ENCODE data around the gene MX2.

Gene MX2

DNA sequence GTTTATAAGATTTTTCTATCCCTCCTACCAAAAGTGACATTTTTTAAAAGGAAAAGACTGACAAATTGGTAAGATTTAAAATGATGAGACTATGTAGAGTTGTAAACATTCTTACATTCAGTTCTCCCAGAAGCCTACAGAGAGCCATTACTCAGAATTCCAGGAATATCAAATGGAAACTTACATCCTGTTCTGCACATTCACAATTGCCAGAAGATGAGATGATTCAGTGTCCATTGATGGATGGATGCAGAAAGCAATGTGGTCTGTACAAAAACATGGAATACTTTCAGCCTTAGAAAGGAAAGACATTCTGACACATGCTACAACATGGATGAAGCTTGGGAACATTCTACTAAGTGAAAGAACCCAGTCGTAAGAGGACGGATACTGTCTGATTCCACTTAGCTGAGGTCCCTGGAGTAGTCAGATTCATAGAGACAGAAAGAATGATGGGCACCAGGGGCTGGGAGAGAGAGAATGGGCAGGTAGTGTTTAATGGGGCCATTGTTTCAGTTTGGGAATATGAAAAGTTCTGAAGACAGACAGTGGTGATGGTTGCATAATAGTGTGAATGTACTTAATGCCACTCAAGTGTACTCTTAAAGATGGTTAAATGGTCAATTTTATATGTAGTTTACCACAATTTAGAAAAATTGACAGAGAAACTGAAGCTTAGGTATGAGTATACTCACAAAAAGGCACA is 80.8 kb downstream of the MX2 start:
- DNase-seq: no peak

DNA sequence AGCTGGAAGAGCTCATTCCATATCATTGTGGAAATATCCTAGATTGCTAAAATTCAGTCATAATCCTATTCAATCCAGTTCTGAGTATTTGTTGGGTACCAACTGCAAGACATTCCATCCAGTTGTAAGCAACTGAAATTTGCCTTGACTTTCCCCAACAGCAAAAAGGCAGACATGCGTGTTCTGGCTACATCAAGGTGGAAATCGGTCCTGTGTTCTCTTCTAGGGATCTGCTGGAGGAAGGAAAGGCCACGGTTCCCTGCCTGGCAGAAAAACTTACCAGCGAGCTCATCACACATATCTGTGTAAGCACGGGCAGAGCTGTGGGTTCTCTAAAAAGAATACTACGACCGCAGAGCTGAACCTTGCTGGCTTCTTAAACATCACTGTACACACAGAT is 81.7 kb downstream of the MX2 start:
- no peak for DNase-seq

DNA sequence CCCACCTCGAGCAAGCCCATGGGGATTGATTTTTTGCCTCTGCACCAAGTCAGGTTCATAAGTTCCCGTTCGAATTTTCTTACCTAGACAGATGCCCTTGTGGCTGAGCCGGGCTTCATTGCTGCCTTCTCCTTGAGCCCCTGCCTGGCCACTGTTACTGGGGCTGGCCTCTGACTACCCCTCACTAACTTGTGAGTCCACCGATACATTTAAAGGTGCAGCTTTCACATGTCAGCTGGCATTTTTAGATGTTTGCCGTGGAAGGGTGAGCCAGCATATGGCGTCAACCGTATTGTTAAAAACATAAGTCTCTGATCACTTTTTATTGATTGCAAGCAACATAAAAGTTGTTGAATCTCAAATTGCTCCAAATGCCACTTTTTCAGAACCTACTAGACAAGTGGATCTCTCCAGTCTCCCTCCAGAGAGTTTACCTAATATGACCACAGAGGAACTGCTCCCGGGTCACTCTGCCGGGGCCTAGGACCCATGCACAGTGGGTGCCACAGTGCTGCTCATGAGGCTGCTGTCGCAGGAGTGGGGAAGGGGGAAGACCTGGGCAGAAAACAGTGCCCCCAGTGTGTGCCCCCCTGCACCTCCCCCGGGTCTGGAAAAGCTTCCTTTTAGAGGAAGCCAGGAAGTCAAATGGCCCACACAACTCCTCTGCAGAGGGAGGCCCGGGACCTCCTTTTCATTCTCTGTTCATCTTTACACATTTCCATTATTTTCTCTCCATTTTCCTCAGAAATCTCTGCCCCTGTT is 83.1 kb downstream of the MX2 start:
- no peak for DNase-seq

DNA sequence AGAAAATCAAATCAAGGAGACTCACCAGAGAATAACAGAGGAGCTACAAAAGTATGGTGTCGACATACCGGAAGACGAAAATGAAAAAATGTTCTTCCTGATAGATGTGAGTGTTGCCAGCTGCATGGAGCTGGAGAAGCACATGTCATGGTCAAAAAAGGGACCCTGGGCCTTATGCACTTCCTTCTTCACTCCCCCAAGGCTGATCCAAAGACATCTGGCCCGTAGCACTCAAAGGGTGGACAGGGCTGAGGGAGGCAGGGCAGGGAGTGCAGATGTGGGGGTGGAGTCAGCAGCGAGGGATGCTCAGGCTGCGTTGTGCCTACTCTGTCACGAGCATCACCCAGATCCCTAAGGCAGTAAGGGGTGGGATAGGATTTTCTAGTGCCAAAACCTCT is 83.6 kb downstream of the MX2 start:
- no peak for DNase-seq

DNA sequence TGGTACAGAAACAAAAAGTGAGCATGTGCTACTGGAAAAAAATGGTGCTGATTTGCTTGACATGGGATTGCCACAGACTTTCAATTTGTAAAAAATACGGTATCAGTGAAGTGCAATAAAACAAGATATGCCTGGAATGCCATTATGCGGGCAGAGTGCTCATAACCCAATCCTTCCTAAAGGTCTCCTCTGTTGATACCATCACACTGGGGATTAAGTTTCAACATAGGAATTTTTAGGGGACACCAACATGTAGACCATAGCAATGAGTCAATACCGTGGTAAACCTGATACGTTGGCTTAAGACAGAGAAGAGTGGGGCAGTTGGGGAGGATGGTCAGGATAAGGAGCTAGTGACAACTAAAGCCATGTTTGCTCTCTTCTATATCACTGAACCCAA is 84.8 kb downstream of the MX2 start:
- no peak for DNase-seq

DNA sequence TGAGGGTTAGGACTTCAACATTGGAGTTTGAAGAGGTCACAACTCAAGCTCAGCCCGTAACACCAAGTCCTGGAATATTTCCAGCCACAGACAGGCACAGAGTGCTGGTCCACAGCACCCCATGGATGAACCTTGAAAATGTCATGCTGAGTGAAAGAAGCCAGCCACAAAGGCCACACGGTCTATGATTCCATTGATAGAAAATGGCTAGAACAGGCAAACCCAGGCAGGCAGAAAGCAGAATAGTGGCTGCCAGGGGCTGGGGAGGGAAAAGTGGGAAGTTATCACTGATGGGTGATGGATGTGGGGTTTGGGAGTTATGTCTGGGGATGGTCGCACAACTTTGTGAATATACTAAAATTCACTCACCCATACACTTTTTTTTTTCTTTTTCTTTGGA is 85.5 kb downstream of the MX2 start:
- DNase-seq: no peak

DNA sequence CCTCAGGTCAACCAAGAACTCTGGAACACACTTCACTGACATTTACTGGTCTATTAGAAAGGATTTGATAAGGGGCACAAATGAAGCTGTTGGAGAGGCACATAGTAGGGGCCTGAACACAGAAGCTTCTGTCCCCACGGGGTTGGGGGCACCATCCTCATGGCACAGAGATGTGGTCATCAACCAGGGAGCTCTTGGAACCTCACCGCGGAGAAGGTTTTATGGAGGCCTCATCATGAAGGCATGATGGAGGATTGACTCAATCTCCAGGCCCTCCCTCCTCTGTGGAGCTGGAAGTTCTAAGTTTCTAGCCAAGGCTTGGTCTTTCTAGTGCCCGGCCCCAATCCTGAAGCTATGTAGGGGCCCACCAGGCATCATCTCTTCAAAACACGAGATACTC is 87.8 kb downstream of the MX2 start:
- no peak for DNase-seq

DNA sequence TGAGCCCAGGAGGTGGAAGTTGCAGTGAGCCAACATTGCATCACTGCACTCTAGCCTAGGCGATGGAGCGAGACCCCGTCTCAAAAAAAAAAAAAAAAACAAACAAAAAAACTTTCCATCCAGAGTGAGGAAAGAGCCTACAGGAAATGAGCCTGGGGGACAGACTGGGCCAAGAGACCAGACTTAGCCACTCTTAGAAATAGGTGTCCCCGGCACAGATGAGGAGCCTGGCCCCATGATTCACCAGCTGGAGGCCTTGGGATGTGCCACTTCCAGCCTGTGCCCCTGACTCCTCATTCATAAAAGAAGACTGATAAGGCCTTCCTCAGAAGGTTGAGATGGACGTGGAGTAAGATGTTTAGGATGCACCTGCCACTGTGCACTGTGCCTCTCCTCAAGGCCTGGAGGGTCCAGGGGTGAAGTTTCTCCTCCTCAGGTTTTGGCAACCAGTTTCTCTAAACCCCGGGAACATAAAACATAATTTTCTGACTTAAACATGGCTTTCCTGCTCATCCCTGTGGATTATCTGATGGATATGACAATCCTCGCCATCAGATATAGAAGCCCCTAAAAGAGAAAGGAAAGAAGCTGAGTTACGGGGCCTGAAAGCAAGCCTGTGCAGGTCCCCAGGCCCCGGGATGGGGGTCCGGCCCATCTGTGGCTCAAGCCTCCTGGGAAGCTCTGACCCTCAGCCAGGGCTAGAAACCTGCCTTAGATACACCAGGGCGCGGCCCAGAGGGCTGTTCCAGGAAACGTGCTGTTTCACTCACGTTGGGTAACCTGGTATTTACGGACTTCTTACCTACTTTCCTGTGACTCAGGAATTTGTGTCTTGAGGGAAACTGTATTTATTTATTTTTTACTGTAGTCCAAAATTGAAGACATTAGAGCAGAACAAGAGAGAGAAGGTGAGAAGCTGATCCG is 90.2 kb downstream of the MX2 start:
- DNase-seq: no peak

DNA sequence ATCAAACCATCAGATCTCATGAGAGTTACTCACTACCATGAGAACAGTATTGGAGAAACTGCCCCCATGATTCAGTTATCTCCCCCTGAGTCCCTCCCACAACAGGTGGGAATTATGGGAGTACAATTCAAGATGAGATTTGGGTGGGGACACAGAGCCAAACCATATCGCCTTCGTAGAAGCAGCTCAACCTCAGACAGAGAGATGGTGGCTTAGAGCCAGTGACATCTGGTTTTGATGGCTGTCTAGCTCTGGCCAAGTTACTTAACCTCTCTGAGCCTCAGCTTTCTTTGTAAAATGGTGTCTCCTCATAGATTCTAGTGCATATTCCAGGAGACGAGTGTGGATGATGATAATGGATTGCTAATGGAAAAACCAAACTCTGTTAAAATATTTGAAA is 91.4 kb downstream of the MX2 start:
- no peak for DNase-seq

DNA sequence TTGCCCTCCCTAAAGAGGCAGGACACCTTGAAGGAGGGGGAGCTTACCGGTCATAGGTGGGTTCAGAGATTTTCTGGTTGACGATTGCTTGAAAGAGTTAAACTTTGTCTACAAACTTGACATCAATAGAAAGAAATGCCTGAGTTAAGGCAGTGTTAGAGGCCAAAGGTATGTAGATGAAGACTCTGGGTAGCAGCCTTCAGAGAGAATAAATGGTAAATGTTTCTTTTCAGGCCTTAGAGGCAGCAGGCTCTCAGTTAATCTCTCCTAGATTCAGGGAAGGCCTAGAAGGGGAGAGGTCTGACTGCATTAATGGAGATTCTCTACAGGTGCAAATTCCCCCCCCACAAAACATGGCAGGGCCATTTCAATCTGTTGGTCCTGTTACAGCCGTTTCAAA is 91.9 kb downstream of the MX2 start:
- no peak for DNase-seq

DNA sequence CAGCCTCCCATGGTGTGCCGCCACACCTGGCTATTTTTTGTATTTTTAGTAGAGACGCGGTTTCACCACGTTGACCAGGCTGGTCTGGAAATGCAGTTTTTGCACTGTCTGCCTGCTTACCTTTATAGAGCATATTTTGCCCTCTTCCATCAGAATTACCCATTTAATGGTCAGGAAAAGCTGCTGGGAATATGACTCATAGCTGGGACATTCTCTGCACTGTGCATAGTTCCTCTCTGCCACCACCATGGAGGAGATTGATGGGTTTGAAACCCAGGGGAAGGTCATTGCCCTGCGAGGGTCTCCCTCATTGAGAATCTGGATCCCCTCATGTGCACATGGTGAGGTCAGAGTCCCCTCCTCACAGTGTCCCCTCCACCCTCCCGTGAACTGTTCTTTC is 96.3 kb downstream of the MX2 start:
- DNase-seq: no peak

DNA sequence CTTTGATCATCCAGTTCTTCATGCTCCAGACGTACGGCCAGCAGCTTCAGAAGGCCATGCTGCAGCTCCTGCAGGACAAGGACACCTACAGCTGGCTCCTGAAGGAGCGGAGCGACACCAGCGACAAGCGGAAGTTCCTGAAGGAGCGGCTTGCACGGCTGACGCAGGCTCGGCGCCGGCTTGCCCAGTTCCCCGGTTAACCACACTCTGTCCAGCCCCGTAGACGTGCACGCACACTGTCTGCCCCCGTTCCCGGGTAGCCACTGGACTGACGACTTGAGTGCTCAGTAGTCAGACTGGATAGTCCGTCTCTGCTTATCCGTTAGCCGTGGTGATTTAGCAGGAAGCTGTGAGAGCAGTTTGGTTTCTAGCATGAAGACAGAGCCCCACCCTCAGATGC is 96.7 kb downstream of the MX2 start:
- DNase-seq: no peak
